Right atrium auricular region (tissue), 2 donors: ENCODE results near the gene GRAMD2A. TPM values are rescaled to one million over a fixed set of nuclear protein-coding genes. Genes with fewer than 3 reads are reported as not detected.
A peak's percentile ranks its signal among the peaks of the same experiment; 100 is the strongest.

Source experiments
- DNase-seq: peaks from one replicate; pipeline ENCODE4 v3.0.0-alpha.2; 2019; ENCODE audit warnings: low spot score
- H3K27ac ChIP-seq, 2 donors: fragments of 200-600 bp; sonication (generic); 1 replicate in 1 of 2; 2 replicates in 1 of 2; pipeline ENCODE4 v1.5.1; 2016 to 2019
- H3K27me3 ChIP-seq, 2 donors: fragments of 200-600 bp; sonication (generic); one replicate each; pipeline versions ENCODE4 v1.5.1 to v1.6.0; 2017 to 2019
- H3K36me3 ChIP-seq: fragments of 200-600 bp; sonication (generic); one replicate; pipeline ENCODE4 v1.5.1; 2016
- H3K4me1 ChIP-seq, 2 donors: fragments of 200-600 bp; sonication (generic); one replicate each; pipeline versions ENCODE4 v1.5.1 to v1.6.0; 2017 to 2019
- H3K4me3 ChIP-seq, 2 donors: fragments of 200-600 bp; sonication (generic); 1 replicate in 1 of 2; 2 replicates in 1 of 2; pipeline ENCODE4 v1.5.1; 2017 to 2019; ENCODE audit warnings: mild to moderate bottlenecking in 1 of 2, moderate library complexity in 1 of 2
- H3K9me3 ChIP-seq, 2 donors: fragments of 200-600 bp; sonication (generic); one replicate each; pipeline ENCODE4 v1.5.1; 2019
- CTCF ChIP-seq, 2 donors: fragments of 200-600 bp; sonication (generic); IDR thresholded peaks; one replicate each; pipeline ENCODE4 v1.5.1; 2019; ENCODE audit warnings: antibody characterized with exemption in 2 of 2
- total RNA-seq, 2 donors: library from RNA; depleted of rRNA; stranded (reverse); fragments of >200 nt; gene quantifications; one replicate each; pipeline ENCODE4 v1.1.0, GENCODE V29; 2016

Gene GRAMD2A
- total RNA-seq, 2 donors from 2014 or later: 0.83 TPM; not detected in 1

GRCh38 chr15:72199205-72199515 lies 1.6 kb upstream of the GRAMD2A start:
- no peak for DNase-seq
- H3K27me3 ChIP-seq: no peaks in the 10 kb centered on the region
- peaks cover 53% of the 10 kb centered on the region for H3K36me3 ChIP-seq
- no peak for TF ChIP-seq CTCF (IDR thresholded peaks at IDR 0.05)
- H3K9me3 ChIP-seq: no peaks in the 10 kb centered on the region
- H3K27ac ChIP-seq: no peak overlapping the region
- H3K4me3 ChIP-seq: no peak overlapping the region
- peaks cover 0 to 49% of the 10 kb centered on the region in 2 donors for H3K4me1 ChIP-seq

GRCh38 chr15:72198356-72199204 lies 993 bp upstream of the GRAMD2A start:
- Histone ChIP-seq H3K4me3 (no peak overlapping the region), H3K27me3 (no peaks in the 10 kb centered on the region), H3K4me1 (peaks cover 0 to 43% of the 10 kb centered on the region in 2 donors), H3K36me3 (peaks cover 48% of the 10 kb centered on the region), H3K9me3 (no peaks in the 10 kb centered on the region), H3K27ac (no peak overlapping the region)
- DNase-seq: no peak
- no peak for TF ChIP-seq CTCF (IDR thresholded peaks at IDR 0.05)

GRCh38 chr15:72197041-72197459 lies 537 bp downstream of the GRAMD2A start:
- H3K27ac ChIP-seq: peak overlapping the region in 1 of 2 donors; percentile 10
- H3K4me3 ChIP-seq: peak overlapping the region; percentile 28 to 58
- no peak for TF ChIP-seq CTCF (IDR thresholded peaks at IDR 0.05)
- peaks cover 32% of the 10 kb centered on the region for H3K36me3 ChIP-seq
- H3K4me1 ChIP-seq: peaks cover 0 to 28% of the 10 kb centered on the region in 2 donors
- DNase-seq: no peak
- no peaks in the 10 kb centered on the region for H3K27me3 ChIP-seq
- H3K9me3 ChIP-seq: no peaks in the 10 kb centered on the region

- peaks cover 0 to 24% of the 10 kb centered on the region in 2 donors for H3K4me1 ChIP-seq
- TF ChIP-seq CTCF (IDR thresholded peaks at IDR 0.05): no peak
- H3K27ac ChIP-seq: no peak overlapping the region
- no peaks in the 10 kb centered on the region for H3K9me3 ChIP-seq
- H3K4me3 ChIP-seq: peak overlapping the region in 1 of 2 donors; percentile 58
- H3K36me3 ChIP-seq: peaks cover 27% of the 10 kb centered on the region
- no peaks in the 10 kb centered on the region for H3K27me3 ChIP-seq
- DNase-seq: no peak
Measured at GRCh38 chr15:72196409-72197040, 1.1 kb downstream of the GRAMD2A start.

- no peak for TF ChIP-seq CTCF (IDR thresholded peaks at IDR 0.05)
- Histone ChIP-seq H3K4me1 (peaks cover 0 to 10% of the 10 kb centered on the region in 2 donors), H3K36me3 (peaks cover 14% of the 10 kb centered on the region), H3K27me3 (no peaks in the 10 kb centered on the region), H3K9me3 (no peaks in the 10 kb centered on the region), H3K4me3 (no peak overlapping the region), H3K27ac (no peak overlapping the region)
- DNase-seq: no peak
Measured at GRCh38 chr15:72195101-72195511, 2.5 kb downstream of the GRAMD2A start.
